Motor neuron (in vitro differentiated cells): ENCODE results near the gene PLP2. TPM values are rescaled to one million over a fixed set of nuclear protein-coding genes. Genes with fewer than 3 reads are reported as not detected.
"Not testable (repeated sequence)": the region's sequence is repeated elsewhere in the genome, so short reads cannot be mapped to it uniquely, and the experiment has no call there.

ENCODE experiments used
- ATAC-seq, 8 experiments: fragments of 200-7000 bp; cut with Tn5 transposase; replicated peaks in 6 of 8; 2 replicates each; pipeline ENCODE4 v1.8.0; 2021; ENCODE audit warnings: mild to moderate bottlenecking in 8 of 8, moderate library complexity in 8 of 8
- H3K27ac ChIP-seq, 2 donors: fragments of 250-450 bp; sonication (Bioruptor Pico); 2 replicates each; pipeline ENCODE4 v1.9.0; 2021; ENCODE audit warnings: antibody characterized with exemption in 2 of 2, mild to moderate bottlenecking in 2 of 2, moderate library complexity in 1 of 2
- H3K4me1 ChIP-seq, 2 donors: fragments of 250-450 bp; sonication (Bioruptor Pico); replicated peaks in 1 of 2; 2 replicates each; pipeline ENCODE4 v1.6.1; 2021; ENCODE audit warnings: antibody characterized with exemption in 2 of 2, mild to moderate bottlenecking in 2 of 2, moderate library complexity in 1 of 2
- H3K4me3 ChIP-seq, 5 donors: fragments of 250-450 bp; sonication (Bioruptor Pico); 2 replicates each; pipeline ENCODE4 v1.9.0; 2021; ENCODE audit warnings: antibody characterized with exemption in 5 of 5, mild to moderate bottlenecking in 5 of 5, moderate library complexity in 4 of 5
- WGBS, 10 experiments: fragments of 450-650 bp; shearing (Covaris generic); methylation state at CpG; one replicate each; pipeline ENCODE4 v1.0.0; 2022; 5-methylcytosine and 5-hydroxymethylcytosine counted together
- in situ Hi-C, 9 experiments: fragments of 400-800 bp; cut with MboI; loops; one replicate each; pipeline ENCODE4 v1.15.0; 2021; ENCODE audit warnings: low sequenced_read_pairs in 9 of 9, low pct_unique_long_range_greater_than_20kb in 2 of 9; ENCODE audit not compliant: unreplicated experiment in 9 of 9
- total RNA-seq, 8 experiments: library from RNA; unstranded; fragments of 300-600 nt; gene quantifications; 2 replicates each; pipeline versions ENCODE4 v1.2.3 to v1.2.4, GENCODE V29; 2022

The PLP2 gene
- total RNA-seq, 8 experiments from 2014 or later: 1.2 to 21.9 (median 6.0) TPM

DNA sequence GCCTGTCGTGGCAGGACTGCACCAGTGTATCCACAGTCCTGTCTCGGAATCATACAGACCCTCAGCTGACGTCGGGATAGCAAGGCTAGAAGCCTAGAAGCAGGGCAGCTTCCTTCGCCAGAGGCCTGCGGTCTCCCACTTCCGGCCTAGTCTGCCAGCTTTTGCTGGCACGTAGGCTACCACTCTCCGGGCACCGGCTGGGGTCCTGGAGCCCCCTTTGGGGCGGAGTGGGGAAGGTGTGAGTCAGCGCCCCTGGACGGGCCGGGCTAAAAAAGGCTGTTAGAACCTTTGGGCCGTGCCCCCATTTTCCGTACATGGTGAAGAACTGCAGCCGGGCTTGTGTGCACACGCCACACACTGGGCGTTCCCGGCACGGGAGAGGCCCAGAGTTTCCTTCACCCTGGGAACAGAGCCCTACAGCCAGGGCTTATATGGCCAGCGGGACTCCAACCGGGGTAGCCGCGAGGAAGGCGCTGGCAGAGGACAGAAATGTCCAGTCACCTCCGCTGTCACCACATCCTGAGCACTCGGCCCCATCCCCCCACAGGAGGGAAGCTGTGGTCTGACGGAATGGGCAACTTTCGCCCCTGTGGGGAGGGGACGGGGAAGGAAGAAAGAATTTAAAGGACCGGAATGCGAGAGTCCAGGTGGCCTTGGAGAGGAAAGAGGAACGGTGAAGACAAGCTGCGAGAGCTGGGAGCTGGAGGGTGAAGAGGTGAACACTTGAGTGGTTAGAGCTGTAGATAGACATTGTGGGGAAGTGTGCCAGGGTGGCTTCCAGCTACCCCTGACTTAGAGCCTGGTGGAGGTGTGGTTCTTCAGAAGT, 4.6 kb upstream of the PLP2 start:
- WGBS, 10 experiments: 33 to 58% methylated on average over 9 to 17 of the region's 35 CpGs; no CpG with 5 or more reads in 8 of the 10 experiments
- ATAC-seq: peak in 7 of 8 experiments; percentile 3 to 53 (median 19)
- H3K4me1 ChIP-seq: peaks cover 20 to 21% of the 10 kb centered on the region in 2 donors
- H3K4me3 ChIP-seq: no peak overlapping the region
- peak overlapping the region; percentile 14 to 57 for H3K27ac ChIP-seq
- in situ Hi-C loops: no loop called here

GRCh38 chrX:49167740-49168108, 4.0 kb upstream of the PLP2 start:
- no peak for ATAC-seq
- H3K4me3 ChIP-seq: no peak overlapping the region
- 43 to 100% methylated on average over 1 to 2 of the region's 3 CpGs; no CpG with 5 or more reads in 8 of the 10 experiments for WGBS, 10 experiments
- H3K4me1 ChIP-seq: peaks cover 20 to 23% of the 10 kb centered on the region in 2 donors
- in situ Hi-C loops: no loop called here
- no peak overlapping the region for H3K27ac ChIP-seq

- in situ Hi-C loops: no loop called here
- Histone ChIP-seq H3K4me3 (peak overlapping the region; percentile 16 to 36 (median 25)), H3K27ac (no peak overlapping the region), H3K4me1 (peaks cover 4 to 7% of the 10 kb centered on the region in 2 donors)
- ATAC-seq: peak; percentile 57 to 73 (median 66)
- 29% methylated on average over 5 of the region's 37 CpGs; no CpG with 5 or more reads in 9 of the 10 experiments for WGBS, 10 experiments
Measured at GRCh38 chrX:49172280-49172780, 632 bp downstream of the PLP2 start.

DNA sequence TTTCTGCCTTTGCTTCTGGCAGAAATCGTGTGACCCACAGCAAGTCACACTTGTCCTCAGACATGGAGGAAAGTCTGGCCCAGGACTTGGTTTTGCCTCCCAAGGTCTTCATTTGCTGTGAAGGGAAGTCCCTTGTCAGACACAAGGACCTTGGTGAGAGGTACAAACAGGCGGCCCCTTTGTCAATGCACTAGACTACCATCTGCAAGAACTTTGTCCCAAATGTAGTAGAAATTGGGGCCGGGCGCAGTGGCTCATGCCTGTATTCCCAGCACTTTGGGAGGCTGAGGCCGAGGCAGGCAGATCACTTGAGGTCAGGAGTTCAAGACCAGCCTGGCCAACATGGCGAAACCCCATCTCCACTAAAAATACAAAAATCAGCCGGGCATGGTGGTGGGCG, 1.8 kb downstream of the PLP2 start:
- H3K4me3 ChIP-seq, ATAC-seq, H3K27ac ChIP-seq, in situ Hi-C loops, H3K4me1 ChIP-seq: not testable (repeated sequence)
- 56% methylated on average over 5 of the region's 8 CpGs; no CpG with 5 or more reads in 9 of the 10 experiments for WGBS, 10 experiments

GRCh38 chrX:49174723-49175122, 3.0 kb downstream of the PLP2 start:
- ATAC-seq: no peak
- WGBS, 10 experiments: 60 to 100% (median 80%) methylated on average over 1 to 3 of the region's 3 CpGs; no CpG with 5 or more reads in 6 of the 10 experiments
- in situ Hi-C loops: no loop called here

GRCh38 chrX:49175435-49176274, 4.0 kb downstream of the PLP2 start:
- H3K4me3 ChIP-seq: no peak overlapping the region
- ATAC-seq: no peak
- H3K27ac ChIP-seq: no peak overlapping the region
- WGBS, 10 experiments: 100% methylated on average over 1 to 4 of the region's 43 CpGs; no CpG with 5 or more reads in 8 of the 10 experiments
- H3K4me1 ChIP-seq: peaks cover 0 to 5% of the 10 kb centered on the region in 2 donors
- in situ Hi-C loops: no loop called here

More at GRCh38 chrX:49174723-49175122, 3.0 kb downstream of the PLP2 start:
- H3K4me1 ChIP-seq: peaks cover 0 to 5% of the 10 kb centered on the region in 2 donors
- no peak overlapping the region for H3K27ac ChIP-seq
- H3K4me3 ChIP-seq: no peak overlapping the region

- in situ Hi-C loops: no loop called here
- 49 to 50% methylated on average over 2 to 4 of the region's 27 CpGs; no CpG with 5 or more reads in 8 of the 10 experiments for WGBS, 10 experiments
- H3K4me3 ChIP-seq: no peak overlapping the region
- ATAC-seq: no peak
- no peak overlapping the region for H3K27ac ChIP-seq
- H3K4me1 ChIP-seq: peaks cover 0 to 5% of the 10 kb centered on the region in 2 donors
Measured at GRCh38 chrX:49176421-49177326, 5.0 kb downstream of the PLP2 start.

DNA sequence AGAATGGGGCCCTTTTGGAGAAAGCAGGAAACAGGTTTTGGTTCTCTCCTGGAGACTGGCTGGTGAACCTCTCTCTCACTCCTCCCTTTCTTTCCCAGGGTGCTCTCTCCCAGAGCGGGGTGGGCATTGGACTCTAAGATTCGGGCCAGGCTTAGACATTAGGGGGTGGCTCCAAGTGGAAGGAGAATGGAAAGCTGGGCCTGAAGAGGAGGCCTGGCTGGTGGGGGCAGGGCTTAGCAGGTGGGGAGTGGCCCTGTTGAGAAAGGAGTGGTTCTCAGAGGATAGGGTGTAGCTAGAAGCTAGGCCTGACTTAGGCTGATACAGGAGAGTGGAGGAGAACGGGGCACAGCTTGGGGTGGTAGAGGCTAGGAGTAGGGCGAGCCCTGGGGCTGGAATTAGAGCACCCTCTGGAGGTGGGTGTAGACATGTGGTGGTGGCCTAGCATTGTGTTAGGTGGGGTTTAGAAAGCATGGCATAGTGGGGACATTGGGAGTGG, 5.7 kb downstream of the PLP2 start:
- peak in 3 of 8 experiments; percentile 18 to 54 (median 53) for ATAC-seq
- 57 to 100% methylated on average over 1 to 3 of the region's 4 CpGs; no CpG with 5 or more reads in 8 of the 10 experiments for WGBS, 10 experiments
- H3K27ac ChIP-seq: no peak overlapping the region
- in situ Hi-C loops: no loop called here
- no peak overlapping the region for H3K4me3 ChIP-seq
- H3K4me1 ChIP-seq: peaks cover 0 to 5% of the 10 kb centered on the region in 2 donors

GRCh38 chrX:49177873-49178480, 6.3 kb downstream of the PLP2 start:
- Histone ChIP-seq H3K4me3 (no peak overlapping the region), H3K4me1 (peaks cover 0 to 1% of the 10 kb centered on the region in 2 donors), H3K27ac (no peak overlapping the region)
- in situ Hi-C loops: no loop called here
- no peak for ATAC-seq
- 65 to 100% (median 100%) methylated on average over 2 to 9 of the region's 23 CpGs; no CpG with 5 or more reads in 7 of the 10 experiments for WGBS, 10 experiments

DNA sequence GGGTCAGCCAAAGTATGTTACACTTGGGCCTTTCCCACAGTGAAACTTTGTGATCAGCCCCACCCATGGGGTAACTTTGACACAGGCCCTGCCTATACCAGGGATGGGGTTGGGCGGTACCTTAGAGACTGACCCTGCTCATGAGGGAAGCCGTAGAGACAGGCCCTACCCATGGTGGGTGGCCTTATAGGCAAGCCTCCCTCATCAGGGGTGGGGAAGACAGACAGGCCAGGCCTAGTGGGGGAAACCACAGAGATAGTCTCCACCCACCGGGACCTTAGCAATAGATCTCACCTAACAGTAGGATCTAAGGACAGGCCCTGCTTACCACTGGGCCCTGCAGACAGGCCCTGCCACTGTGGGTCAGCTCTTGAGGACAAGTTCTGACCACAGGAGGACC, 6.8 kb downstream of the PLP2 start:
- H3K27ac ChIP-seq: no peak overlapping the region
- in situ Hi-C loops: no loop called here
- ATAC-seq: no peak

GRCh38 chrX:49179358-49179757, 7.7 kb downstream of the PLP2 start:
- no peak for ATAC-seq
- WGBS, 10 experiments: 40% methylated on average over 1 of the region's 2 CpGs; no CpG with 5 or more reads in 9 of the 10 experiments
- no peaks in the 10 kb centered on the region for H3K4me1 ChIP-seq
- in situ Hi-C loops: no loop called here
- H3K27ac ChIP-seq: no peak overlapping the region
- H3K4me3 ChIP-seq: no peak overlapping the region

More for the DNA sequence above, 6.8 kb downstream of the PLP2 start:
- no peak overlapping the region for H3K4me3 ChIP-seq
- WGBS, 10 experiments: no CpG with 5 or more reads among the region's 3 CpGs
- no peaks in the 10 kb centered on the region for H3K4me1 ChIP-seq
